HFFc6 (cell line): ENCODE results near the gene ASCL2. TPM values are rescaled to one million over a fixed set of nuclear protein-coding genes. Genes with fewer than 3 reads are reported as not detected.

ENCODE experiments used
- DNase-seq: peaks from one replicate; pipeline ENCODE4 v3.0.0-alpha.2; 2018
- H3K27ac Mint-ChIP-seq: 2 replicates; pipeline ENCODE4 v1.8.0; 2020; ENCODE audit warnings: mild to moderate bottlenecking, mixed read lengths
- H3K27me3 Mint-ChIP-seq: 2 replicates; pipeline ENCODE4 v1.8.0; 2021; ENCODE audit warnings: mild to moderate bottlenecking, moderate library complexity, mixed read lengths; ENCODE audit not compliant: insufficient read depth
- H3K36me3 Mint-ChIP-seq: 2 replicates; pipeline ENCODE4 v1.8.0; 2021; ENCODE audit warnings: low read depth, mixed read lengths
- H3K4me1 Mint-ChIP-seq: 2 replicates; pipeline ENCODE4 v1.8.0; 2020; ENCODE audit warnings: low read depth, mixed read lengths
- H3K4me3 Mint-ChIP-seq: 2 replicates; pipeline ENCODE4 v1.8.0; 2020; ENCODE audit warnings: mild to moderate bottlenecking, moderate library complexity, mixed read lengths
- H3K9me3 Mint-ChIP-seq: 2 replicates; pipeline ENCODE4 v1.8.0; 2020; ENCODE audit warnings: mild to moderate bottlenecking, mixed read lengths
- CTCF ChIP-seq: fragments of 200-600 bp; sonication (generic); IDR thresholded peaks from 2 replicates; pipeline ENCODE4 v1.5.0; 2021; ENCODE audit warnings: antibody characterized with exemption, mild to moderate bottlenecking
- total RNA-seq, 6 experiments: library from RNA; stranded (reverse); fragmentation: NEBNext Ultra II Directional; extraction: Animal tissue kit (Norgen Biotek cat#: 25700); gene quantifications; 2 replicates in 1 of 6; 3 replicates in 5 of 6; pipeline ENCODE4 v1.2.3, GENCODE V29; 2021

ASCL2 gene
- total RNA-seq, 6 experiments from 2014 or later: not detected

DNA sequence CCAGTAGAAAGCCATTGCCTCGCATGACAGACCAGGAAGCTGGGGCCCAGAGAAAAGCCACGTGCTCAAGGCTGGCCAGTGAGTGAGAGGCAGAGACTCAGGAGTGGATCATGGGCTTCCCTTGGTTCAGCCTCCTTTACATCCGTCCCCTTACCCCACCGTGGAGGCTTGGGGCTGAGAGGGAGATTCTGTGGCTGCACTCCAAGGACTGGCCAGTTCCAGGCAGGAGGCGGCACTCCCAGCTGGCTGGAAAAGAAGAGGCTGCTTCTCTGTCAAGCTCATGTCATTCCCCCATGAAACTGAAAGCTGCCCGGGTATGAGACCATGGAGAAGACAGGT, 6.6 kb upstream of the ASCL2 start:
- no peaks in the 10 kb centered on the region; the same call in 1 of the 2 replicates for H3K9me3 Mint-ChIP-seq

GRCh38 chr11:2276280-2277007, 6.1 kb upstream of the ASCL2 start:
- peaks cover 10% of the 10 kb centered on the region; the same call in 1 of the 2 replicates for H3K4me1 Mint-ChIP-seq
- peaks cover 60% of the 10 kb centered on the region for H3K27me3 Mint-ChIP-seq
- no peaks in the 10 kb centered on the region for H3K36me3 Mint-ChIP-seq
- no peak overlapping the region for H3K4me3 Mint-ChIP-seq
- H3K27ac Mint-ChIP-seq: no peak overlapping the region
- TF ChIP-seq CTCF: no peak
- DNase-seq: no peak
- H3K9me3 Mint-ChIP-seq: no peaks in the 10 kb centered on the region; the same call in 1 of the 2 replicates

More for the DNA sequence above, 6.6 kb upstream of the ASCL2 start:
- no peak for TF ChIP-seq CTCF
- Mint-ChIP-seq H3K27me3 (peaks cover 56% of the 10 kb centered on the region), H3K27ac (no peak overlapping the region), H3K36me3 (no peaks in the 10 kb centered on the region), H3K4me1 (peaks cover 10% of the 10 kb centered on the region; the same call in 1 of the 2 replicates), H3K4me3 (peak overlapping the region; percentile 20; the same call in 1 of the 2 replicates)
- DNase-seq: no peak

GRCh38 chr11:2275334-2276279, 5.2 kb upstream of the ASCL2 start:
- no peak overlapping the region for H3K27ac Mint-ChIP-seq
- H3K4me3 Mint-ChIP-seq: no peak overlapping the region
- no peaks in the 10 kb centered on the region; the same call in 1 of the 2 replicates for H3K9me3 Mint-ChIP-seq
- TF ChIP-seq CTCF: no peak
- H3K27me3 Mint-ChIP-seq: peaks cover 60% of the 10 kb centered on the region
- no peak for DNase-seq
- H3K36me3 Mint-ChIP-seq: no peaks in the 10 kb centered on the region
- H3K4me1 Mint-ChIP-seq: peaks cover 10% of the 10 kb centered on the region; the same call in 1 of the 2 replicates

- no peak for DNase-seq
- Mint-ChIP-seq H3K36me3 (no peaks in the 10 kb centered on the region), H3K27ac (no peak overlapping the region), H3K4me3 (no peak overlapping the region), H3K27me3 (peaks cover 51% of the 10 kb centered on the region), H3K4me1 (peaks cover 10% of the 10 kb centered on the region; the same call in 1 of the 2 replicates), H3K9me3 (no peaks in the 10 kb centered on the region)
- TF ChIP-seq CTCF: no peak
Observed at GRCh38 chr11:2273771-2274170, 3.4 kb upstream of the ASCL2 start.

DNA sequence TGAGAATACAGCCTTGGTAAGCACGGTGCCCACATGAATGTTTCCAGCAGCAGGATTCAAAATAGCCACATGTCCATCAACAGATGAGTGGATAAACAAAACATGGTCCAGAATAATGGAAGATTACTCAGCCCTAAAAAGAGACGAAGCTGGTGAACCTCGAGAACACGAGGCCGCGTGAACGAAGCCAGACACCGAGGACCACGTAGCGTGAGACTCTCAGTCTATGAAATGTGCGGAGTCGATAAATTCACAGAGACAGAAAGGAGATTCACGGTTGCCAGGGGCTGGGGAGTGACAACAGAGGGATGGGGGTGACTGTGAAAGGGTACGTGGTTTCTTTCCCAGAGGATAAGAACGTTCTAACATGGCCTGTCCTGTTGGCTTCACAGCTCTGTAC, 2.9 kb upstream of the ASCL2 start:
- Mint-ChIP-seq H3K27me3 (peaks cover 53% of the 10 kb centered on the region), H3K4me1 (peaks cover 10% of the 10 kb centered on the region; the same call in 1 of the 2 replicates), H3K27ac (no peak overlapping the region), H3K9me3 (no peaks in the 10 kb centered on the region), H3K4me3 (no peak overlapping the region), H3K36me3 (no peaks in the 10 kb centered on the region)
- no peak for TF ChIP-seq CTCF
- DNase-seq: no peak
